Suprapubic skin (tissue), 4 donors: ENCODE data around the gene P2RX7. TPM values are rescaled to one million over a fixed set of nuclear protein-coding genes. Genes with fewer than 3 reads are reported as not detected.

ENCODE experiments used
- DNase-seq, 2 donors: peaks; one replicate each; pipeline ENCODE4 v3.0.0-alpha.2; 2019; ENCODE audit warnings: low spot score in 2 of 2
- H3K27ac ChIP-seq: fragments of 200-600 bp; sonication (generic); one replicate; pipeline ENCODE4 v1.5.1; 2019
- H3K27me3 ChIP-seq: fragments of 200-600 bp; sonication (generic); one replicate; pipeline ENCODE4 v1.5.1; 2019
- H3K36me3 ChIP-seq: fragments of 200-600 bp; sonication (generic); one replicate; pipeline ENCODE4 v1.5.1; 2019
- H3K4me1 ChIP-seq: fragments of 200-600 bp; sonication (generic); one replicate; pipeline ENCODE4 v1.5.1; 2019
- H3K4me3 ChIP-seq: fragments of 200-600 bp; sonication (generic); one replicate; pipeline ENCODE4 v1.5.1; 2019; ENCODE audit warnings: mild to moderate bottlenecking
- H3K9me3 ChIP-seq: fragments of 200-600 bp; sonication (generic); one replicate; pipeline ENCODE4 v1.5.1; 2019
- CTCF ChIP-seq, 2 donors: fragments of 200-600 bp in 1 of 2; fragments of 450-650 bp in 1 of 2; sonication (generic) in 1 of 2; IDR thresholded peaks; one replicate each; pipeline ENCODE4 v1.5.1; 2016 to 2019; ENCODE audit warnings: antibody characterized with exemption in 2 of 2, mild to moderate bottlenecking in 1 of 2, moderate library complexity in 1 of 2
- EP300 ChIP-seq: sonication (generic); formaldehyde crosslinking; IDR thresholded peaks from one replicate; pipeline ENCODE4 v1.6.1; 2017; ENCODE audit warnings: antibody characterized with exemption
- POLR2A ChIP-seq, 2 donors: fragments of 450-650 bp; IDR thresholded peaks; one replicate each; pipeline ENCODE4 v1.6.1; 2017; ENCODE audit warnings: antibody characterized with exemption in 2 of 2, mild to moderate bottlenecking in 2 of 2, moderate library complexity in 2 of 2
- POLR2AphosphoS5 ChIP-seq, 3 donors: sonication (generic); formaldehyde crosslinking; IDR thresholded peaks; one replicate each; pipeline ENCODE4 v1.6.1; 2017; ENCODE audit warnings: antibody characterized with exemption in 3 of 3
- WGBS: methylation state at CpG from one replicate; pipeline ENCODE4 v1.1.5; 2018; 5-methylcytosine and 5-hydroxymethylcytosine counted together
- total RNA-seq, 4 donors: library from RNA; depleted of rRNA; stranded (reverse); fragments of >200 nt; gene quantifications; one replicate each; pipeline ENCODE4 v1.1.0, GENCODE V29; 2016

The P2RX7 gene
- total RNA-seq, 4 donors from 2014 or later: 14.0 to 65.7 (median 19.2) TPM

- H3K4me3 ChIP-seq: no peak overlapping the region
- H3K27ac ChIP-seq: no peak overlapping the region
- H3K4me1 ChIP-seq: peaks cover 11% of the 10 kb centered on the region
- H3K9me3 ChIP-seq: no peaks in the 10 kb centered on the region
- no peak for DNase-seq
- TF ChIP-seq EP300 (no peak), POLR2AphosphoS5 (IDR thresholded peaks at IDR 0.05) (no peak), CTCF (IDR thresholded peaks at IDR 0.05) (no peak), POLR2A (IDR thresholded peaks at IDR 0.05) (no peak)
- H3K27me3 ChIP-seq: no peaks in the 10 kb centered on the region
- WGBS: 77% methylated on average over 8 of the region's 8 CpGs
- no peaks in the 10 kb centered on the region for H3K36me3 ChIP-seq
Measured at GRCh38 chr12:121120989-121121755, 11.5 kb upstream of the P2RX7 start.

- Histone ChIP-seq H3K27me3 (no peaks in the 10 kb centered on the region), H3K4me3 (no peak overlapping the region), H3K36me3 (no peaks in the 10 kb centered on the region), H3K27ac (no peak overlapping the region), H3K9me3 (no peaks in the 10 kb centered on the region), H3K4me1 (peaks cover 14% of the 10 kb centered on the region)
- 87% methylated on average over 4 of the region's 4 CpGs for WGBS
- DNase-seq: no peak
- no peak for TF ChIP-seq CTCF (IDR thresholded peaks at IDR 0.05)
- TF ChIP-seq POLR2AphosphoS5 (IDR thresholded peaks at IDR 0.05): no peak
- no peak for TF ChIP-seq EP300
- TF ChIP-seq POLR2A (IDR thresholded peaks at IDR 0.05): no peak
Measured at GRCh38 chr12:121121805-121122204, 10.9 kb upstream of the P2RX7 start.

GRCh38 chr12:121123488-121123887 is 9.2 kb upstream of the P2RX7 start:
- H3K9me3 ChIP-seq: no peaks in the 10 kb centered on the region
- no peak for DNase-seq
- H3K4me3 ChIP-seq: no peak overlapping the region
- H3K27ac ChIP-seq: no peak overlapping the region
- H3K4me1 ChIP-seq: peaks cover 29% of the 10 kb centered on the region
- no peaks in the 10 kb centered on the region for H3K27me3 ChIP-seq
- TF ChIP-seq CTCF (IDR thresholded peaks at IDR 0.05) (no peak), POLR2A (IDR thresholded peaks at IDR 0.05) (no peak), EP300 (no peak), POLR2AphosphoS5 (IDR thresholded peaks at IDR 0.05) (no peak)
- no peaks in the 10 kb centered on the region for H3K36me3 ChIP-seq
- 85% methylated on average over 2 of the region's 2 CpGs for WGBS

- DNase-seq: no peak
- Histone ChIP-seq H3K4me1 (peaks cover 40% of the 10 kb centered on the region), H3K4me3 (no peak overlapping the region), H3K9me3 (no peaks in the 10 kb centered on the region), H3K27me3 (no peaks in the 10 kb centered on the region), H3K27ac (no peak overlapping the region), H3K36me3 (no peaks in the 10 kb centered on the region)
- 58% methylated on average over 4 of the region's 4 CpGs for WGBS
- TF ChIP-seq POLR2AphosphoS5 (IDR thresholded peaks at IDR 0.05) (no peak), CTCF (IDR thresholded peaks at IDR 0.05) (no peak), POLR2A (IDR thresholded peaks at IDR 0.05) (no peak), EP300 (no peak)
Measured at GRCh38 chr12:121124402-121125109, 8.1 kb upstream of the P2RX7 start.

GRCh38 chr12:121127501-121127900 is 5.2 kb upstream of the P2RX7 start:
- DNase-seq: no peak
- peaks cover 56% of the 10 kb centered on the region for H3K4me1 ChIP-seq
- no peak overlapping the region for H3K4me3 ChIP-seq
- no peak overlapping the region for H3K27ac ChIP-seq
- no peaks in the 10 kb centered on the region for H3K27me3 ChIP-seq
- WGBS: 49% methylated on average over 3 of the region's 3 CpGs
- H3K9me3 ChIP-seq: no peaks in the 10 kb centered on the region
- TF ChIP-seq POLR2A (IDR thresholded peaks at IDR 0.05): no peak
- TF ChIP-seq POLR2AphosphoS5 (IDR thresholded peaks at IDR 0.05): no peak
- no peak for TF ChIP-seq EP300
- TF ChIP-seq CTCF (IDR thresholded peaks at IDR 0.05): no peak
- no peaks in the 10 kb centered on the region for H3K36me3 ChIP-seq
